Measurements from ENCODE around the gene R3HDM2.

Gene R3HDM2

GRCh38 chr12:57465030-57465746, 34.3 kb upstream of the R3HDM2 start:
- no peak for TF ChIP-seq CTCF (IDR thresholded peaks at IDR 0.05)

GRCh38 chr12:57464569-57464968, 33.7 kb upstream of the R3HDM2 start:
- TF ChIP-seq CTCF (IDR thresholded peaks at IDR 0.05), result no peak

- no peak; the same call in 1 of the 2 replicates for TF ChIP-seq CTCF (IDR thresholded peaks at IDR 0.05)
These were observed 32.0 kb upstream of the R3HDM2 start for GRCh38 chr12:57462912-57463253.

GRCh38 chr12:57462251-57462911, 31.5 kb upstream of the R3HDM2 start:
- peak; percentile 97 for TF ChIP-seq CTCF (IDR thresholded peaks at IDR 0.05)

- TF ChIP-seq CTCF (IDR thresholded peaks at IDR 0.05), result no peak
These were observed 31.0 kb upstream of the R3HDM2 start for GRCh38 chr12:57461917-57462250.

- TF ChIP-seq CTCF (IDR thresholded peaks at IDR 0.05), result no peak
These were observed 30.6 kb upstream of the R3HDM2 start for GRCh38 chr12:57461276-57461916.

GRCh38 chr12:57460841-57461275, 30.0 kb upstream of the R3HDM2 start:
- no peak for TF ChIP-seq CTCF (IDR thresholded peaks at IDR 0.05)
